ENCODE measurements around the gene EXOC3L1. TPM values are rescaled to one million over a fixed set of nuclear protein-coding genes. Genes with fewer than 3 reads are reported as not detected.

EXOC3L1 gene
- total RNA-seq, 1 experiment from 2014 or later = 4.0 TPM

- TF ChIP-seq E2F4 (CRISPR knock-in tag; IDR thresholded peaks at IDR 0.05; ENCODE audit: borderline replicate concordance, low read depth) (peak; percentile 66; the same call in 1 of the 2 replicates), NFE2L1 (CRISPR knock-in tag; IDR thresholded peaks at IDR 0.05) (no peak), SP1 (CRISPR knock-in tag; conservative IDR thresholded peaks at IDR 0.05) (0 out of 2 replicates have a peak, but pooled peaks have one; percentile 26), ZNF532 (CRISPR knock-in tag; IDR thresholded peaks at IDR 0.05; ENCODE audit: borderline replicate concordance) (no peak), PRDM15 (CRISPR knock-in tag; IDR thresholded peaks at IDR 0.05) (peak; percentile 37; the same call in 1 of the 2 replicates), ERG (CRISPR knock-in tag; IDR thresholded peaks at IDR 0.05) (no peak), MXD4 (CRISPR knock-in tag; IDR thresholded peaks at IDR 0.05; ENCODE audit: borderline replicate concordance) (no peak), HMGA2 (CRISPR knock-in tag; IDR thresholded peaks at IDR 0.05) (no peak), ETV6 (CRISPR knock-in tag; IDR thresholded peaks at IDR 0.05) (no peak), GABPB1 (CRISPR knock-in tag; IDR thresholded peaks at IDR 0.05) (no peak), E2F5 (CRISPR knock-in tag; IDR thresholded peaks at IDR 0.05) (no peak), NR1H2 (CRISPR knock-in tag; IDR thresholded peaks at IDR 0.05) (no peak), ZSCAN18 (CRISPR knock-in tag; IDR thresholded peaks at IDR 0.05) (no peak), ZNF121 (CRISPR knock-in tag; IDR thresholded peaks at IDR 0.05) (no peak), ZMAT4 (CRISPR knock-in tag; IDR thresholded peaks at IDR 0.05) (no peak), GTF2I (CRISPR knock-in tag; conservative IDR thresholded peaks at IDR 0.05) (no peak), E2F1 (CRISPR knock-in tag; IDR thresholded peaks at IDR 0.05) (no peak), MAX (CRISPR knock-in tag; IDR thresholded peaks at IDR 0.05) (peak; percentile 89), ZNF671 (CRISPR knock-in tag; IDR thresholded peaks at IDR 0.05) (no peak), CBFB (CRISPR knock-in tag; IDR thresholded peaks at IDR 0.05; ENCODE audit: low read depth) (no peak), SMAD4 (CRISPR knock-in tag; IDR thresholded peaks at IDR 0.05) (peak; percentile 61; the same call in 1 of the 2 replicates), ZNF416 (CRISPR knock-in tag; IDR thresholded peaks at IDR 0.05) (no peak), CTCF (IDR thresholded peaks at IDR 0.05) (no peak)
Observed at GRCh38 chr16:67154578-67155294, 35.2 kb downstream of the EXOC3L1 start (continued).
